Measurements from ENCODE around the gene CADM4. TPM values are rescaled to one million over a fixed set of nuclear protein-coding genes. Genes with fewer than 3 reads are reported as not detected.

Gene CADM4
- total RNA-seq, 6 donors from 2014 or later = 6.2 to 9.2 (median 7.8) TPM

DNA sequence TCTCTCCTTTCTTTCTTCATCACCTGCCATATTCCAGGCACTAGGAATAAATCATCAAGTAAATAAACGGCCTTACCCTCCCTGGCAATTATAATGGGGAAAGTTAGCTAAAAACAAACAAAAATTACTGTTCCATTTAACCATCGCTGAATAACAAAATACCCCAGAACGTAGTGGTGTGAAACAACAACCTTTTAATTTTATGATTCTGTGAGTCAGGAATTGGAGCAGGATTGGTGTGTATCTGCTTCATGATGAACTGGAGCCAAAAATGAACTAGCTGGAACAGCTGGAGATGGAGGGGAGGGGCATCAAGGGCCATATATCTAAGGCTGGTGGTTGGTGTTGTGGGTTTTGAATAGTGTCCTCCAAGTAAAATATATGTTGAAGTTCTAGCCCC lies 3.7 kb upstream of the CADM4 start:
- peaks cover 2 to 11% (median 5%) of the 10 kb centered on the region in 4 donors for H3K36me3 ChIP-seq
- no peak overlapping the region for H3K4me3 ChIP-seq
- peaks cover 0 to 12% (median 5%) of the 10 kb centered on the region in 4 donors for H3K27me3 ChIP-seq
- H3K27ac ChIP-seq = no peak overlapping the region
- TF ChIP-seq EP300 (IDR thresholded peaks at IDR 0.05) = no peak
- TF ChIP-seq POLR2A (IDR thresholded peaks at IDR 0.05) = no peak
- TF ChIP-seq POLR2AphosphoS5 (IDR thresholded peaks at IDR 0.05) = no peak
- TF ChIP-seq, protein P1, sequence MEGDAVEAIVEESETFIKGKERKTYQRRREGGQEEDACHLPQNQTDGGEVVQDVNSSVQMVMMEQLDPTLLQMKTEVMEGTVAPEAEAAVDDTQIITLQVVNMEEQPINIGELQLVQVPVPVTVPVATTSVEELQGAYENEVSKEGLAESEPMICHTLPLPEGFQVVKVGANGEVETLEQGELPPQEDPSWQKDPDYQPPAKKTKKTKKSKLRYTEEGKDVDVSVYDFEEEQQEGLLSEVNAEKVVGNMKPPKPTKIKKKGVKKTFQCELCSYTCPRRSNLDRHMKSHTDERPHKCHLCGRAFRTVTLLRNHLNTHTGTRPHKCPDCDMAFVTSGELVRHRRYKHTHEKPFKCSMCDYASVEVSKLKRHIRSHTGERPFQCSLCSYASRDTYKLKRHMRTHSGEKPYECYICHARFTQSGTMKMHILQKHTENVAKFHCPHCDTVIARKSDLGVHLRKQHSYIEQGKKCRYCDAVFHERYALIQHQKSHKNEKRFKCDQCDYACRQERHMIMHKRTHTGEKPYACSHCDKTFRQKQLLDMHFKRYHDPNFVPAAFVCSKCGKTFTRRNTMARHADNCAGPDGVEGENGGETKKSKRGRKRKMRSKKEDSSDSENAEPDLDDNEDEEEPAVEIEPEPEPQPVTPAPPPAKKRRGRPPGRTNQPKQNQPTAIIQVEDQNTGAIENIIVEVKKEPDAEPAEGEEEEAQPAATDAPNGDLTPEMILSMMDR (IDR thresholded peaks at IDR 0.05) = no peak
- DNase-seq = no peak
- H3K9me3 ChIP-seq = no peaks in the 10 kb centered on the region
- peaks cover 7 to 17% (median 9%) of the 10 kb centered on the region in 4 donors for H3K4me1 ChIP-seq
- 75 to 77% methylated on average over 3 of the region's 3 CpGs for WGBS, 2 donors
- no peak for ATAC-seq (ENCODE audit: low FRiP score in 2 of 2)

- Histone ChIP-seq H3K36me3 (peaks cover 0 to 6% (median under 1%) of the 10 kb centered on the region in 4 donors), H3K9me3 (no peaks in the 10 kb centered on the region), H3K4me3 (no peak overlapping the region), H3K27ac (no peak overlapping the region), H3K4me1 (peaks cover 7 to 17% (median 9%) of the 10 kb centered on the region in 4 donors), H3K27me3 (peaks cover 0 to 12% (median 5%) of the 10 kb centered on the region in 4 donors)
- DNase-seq (no peak), ATAC-seq (ENCODE audit: low FRiP score in 2 of 2) (no peak)
- WGBS, 2 donors = 72 to 79% methylated on average over 4 of the region's 4 CpGs
- no peak for TF ChIP-seq EP300 (IDR thresholded peaks at IDR 0.05)
- TF ChIP-seq, protein P1 (IDR thresholded peaks at IDR 0.05) = no peak
- no peak for TF ChIP-seq POLR2A (IDR thresholded peaks at IDR 0.05)
- no peak for TF ChIP-seq POLR2AphosphoS5 (IDR thresholded peaks at IDR 0.05)
Measured at GRCh38 chr19:43642531-43642930, 2.9 kb upstream of the CADM4 start.

DNA sequence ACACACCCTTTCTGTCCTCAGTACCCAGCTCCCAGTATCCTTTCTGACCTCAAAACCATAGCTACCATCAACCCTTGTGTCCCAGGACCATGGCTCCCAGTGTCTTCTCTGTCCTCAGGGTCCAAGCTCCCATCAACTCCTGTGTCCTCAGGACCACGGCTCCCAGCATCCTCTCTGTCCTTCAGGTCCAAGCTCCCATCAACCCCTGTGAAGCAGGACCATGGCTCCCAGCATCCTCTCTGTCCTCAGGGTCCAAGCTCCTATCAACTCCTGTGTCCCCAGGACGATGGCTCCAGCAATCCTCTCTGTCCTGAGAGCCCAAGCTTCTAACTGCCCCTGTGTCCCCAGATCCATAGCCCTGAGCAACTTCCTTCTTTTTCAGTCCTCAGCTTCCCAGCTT lies 1.7 kb upstream of the CADM4 start:
- Histone ChIP-seq H3K27ac (no peak overlapping the region), H3K36me3 (no peaks in the 10 kb centered on the region), H3K27me3 (peaks cover 0 to 12% (median 5%) of the 10 kb centered on the region in 4 donors), H3K9me3 (no peaks in the 10 kb centered on the region), H3K4me3 (no peak overlapping the region), H3K4me1 (peaks cover 7 to 17% (median 9%) of the 10 kb centered on the region in 4 donors)
- 74 to 80% methylated on average over 2 of the region's 2 CpGs for WGBS, 2 donors
- DNase-seq (no peak), ATAC-seq (ENCODE audit: low FRiP score in 2 of 2) (no peak)
- TF ChIP-seq EP300 (IDR thresholded peaks at IDR 0.05) (no peak), POLR2AphosphoS5 (IDR thresholded peaks at IDR 0.05) (no peak), POLR2A (IDR thresholded peaks at IDR 0.05) (no peak)
- TF ChIP-seq, protein P1 (IDR thresholded peaks at IDR 0.05) = no peak

GRCh38 chr19:43640424-43640757 lies 741 bp upstream of the CADM4 start:
- TF ChIP-seq, protein P1 (IDR thresholded peaks at IDR 0.05) = no peak
- TF ChIP-seq POLR2AphosphoS5 (IDR thresholded peaks at IDR 0.05) (no peak), EP300 (IDR thresholded peaks at IDR 0.05) (no peak), POLR2A (IDR thresholded peaks at IDR 0.05) (no peak)
- DNase-seq (no peak), ATAC-seq (ENCODE audit: low FRiP score in 2 of 2) (no peak)
- 9% methylated on average over 9 of the region's 9 CpGs for WGBS, 2 donors
- Histone ChIP-seq H3K27me3 (peaks cover 0 to 12% (median 5%) of the 10 kb centered on the region in 4 donors), H3K4me3 (peak overlapping the region in 3 of 4 donors; percentile 65 to 76 (median 66)), H3K4me1 (peaks cover 7 to 17% (median 9%) of the 10 kb centered on the region in 4 donors), H3K36me3 (no peaks in the 10 kb centered on the region), H3K27ac (peak overlapping the region in 1 of 4 donors; percentile 46), H3K9me3 (no peaks in the 10 kb centered on the region)

GRCh38 chr19:43638995-43639518 lies 593 bp downstream of the CADM4 start:
- Histone ChIP-seq H3K27ac (peak overlapping the region in 1 of 4 donors; percentile 52), H3K4me3 (peak overlapping the region in 3 of 4 donors; percentile 65 to 76 (median 66)), H3K4me1 (peaks cover 7 to 17% (median 9%) of the 10 kb centered on the region in 4 donors), H3K27me3 (peaks cover 0 to 12% (median 5%) of the 10 kb centered on the region in 4 donors), H3K9me3 (no peaks in the 10 kb centered on the region), H3K36me3 (no peaks in the 10 kb centered on the region)
- no peak for ATAC-seq (ENCODE audit: low FRiP score in 2 of 2)
- no peak for DNase-seq
- 11 to 15% methylated on average over 12 to 14 of the region's 18 CpGs for WGBS, 2 donors
- TF ChIP-seq, protein P1 (IDR thresholded peaks at IDR 0.05) = no peak
- TF ChIP-seq POLR2A (IDR thresholded peaks at IDR 0.05) (no peak), POLR2AphosphoS5 (IDR thresholded peaks at IDR 0.05) (no peak), EP300 (IDR thresholded peaks at IDR 0.05) (no peak)
